ENCODE data around the gene PCDH10.
A peak's percentile ranks its signal among the peaks of the same experiment; 100 is the strongest.

PCDH10 gene

GRCh38 chr4:133148690-133149363, at the start of gene PCDH10:
Gene PCDH10, plus strand, starts transcription at chr4:133149294. Its CDS starts 847 bp downstream, at chr4:133150141.
- DNase-seq = peak; percentile 15

GRCh38 chr4:133102043-133102442, 47.1 kb upstream of the PCDH10 start:
- no peak for DNase-seq

- DNase-seq = no peak
Observed at GRCh38 chr4:133102612-133103409, 46.3 kb upstream of the PCDH10 start.

GRCh38 chr4:133112641-133113040, 36.5 kb upstream of the PCDH10 start:
- no peak for DNase-seq

- no peak for DNase-seq
Observed at GRCh38 chr4:133124746-133125145, 24.3 kb upstream of the PCDH10 start.

- DNase-seq = no peak
Observed at GRCh38 chr4:133127500-133127899, 21.6 kb upstream of the PCDH10 start.

- no peak for DNase-seq
Observed at GRCh38 chr4:133129237-133129636, 19.9 kb upstream of the PCDH10 start.

GRCh38 chr4:133130171-133130570, 18.9 kb upstream of the PCDH10 start:
- DNase-seq = no peak

GRCh38 chr4:133131829-133132460, 17.1 kb upstream of the PCDH10 start:
- DNase-seq = no peak

GRCh38 chr4:133136833-133137232, 12.3 kb upstream of the PCDH10 start:
- no peak for DNase-seq

- no peak for DNase-seq
Observed at GRCh38 chr4:133137571-133137970, 11.5 kb upstream of the PCDH10 start.

GRCh38 chr4:133143775-133144430, 5.2 kb upstream of the PCDH10 start:
- DNase-seq = no peak

GRCh38 chr4:133145241-133145640, 3.9 kb upstream of the PCDH10 start:
- DNase-seq = no peak

GRCh38 chr4:133145758-133146573, 3.1 kb upstream of the PCDH10 start:
- DNase-seq = no peak

- DNase-seq = no peak
Observed at GRCh38 chr4:133146574-133147241, 2.4 kb upstream of the PCDH10 start.

GRCh38 chr4:133147286-133147821, 1.7 kb upstream of the PCDH10 start:
- DNase-seq = no peak

- DNase-seq = no peak
Observed at GRCh38 chr4:133147921-133148689, 989 bp upstream of the PCDH10 start.

GRCh38 chr4:133149364-133149695, 236 bp downstream of the PCDH10 start:
- DNase-seq = no peak

GRCh38 chr4:133149932-133150471, 908 bp downstream of the PCDH10 start:
- no peak for DNase-seq

- DNase-seq = no peak
Observed at GRCh38 chr4:133150486-133151340, 1.6 kb downstream of the PCDH10 start.

Data from activated naive CD4-positive, alpha-beta T cell treated with Interleukin-2 at 50 U/mL for 16 hours (primary cell).